Breast epithelium (tissue), 3 donors: ENCODE data around the gene MAPRE2.

Experiments used
- POLR2A ChIP-seq: fragments of 450-650 bp; IDR thresholded peaks from one replicate; pipeline ENCODE4 v1.6.1; 2016; ENCODE audit warnings: antibody characterized with exemption, mild to moderate bottlenecking, moderate library complexity
- POLR2AphosphoS5 ChIP-seq, 3 donors: sonication (generic); formaldehyde crosslinking; IDR thresholded peaks; one replicate each; pipeline ENCODE4 v1.6.1; 2017; ENCODE audit warnings: antibody characterized with exemption in 3 of 3
- TF ChIP-seq, protein P1 (sequence below), 3 donors: fragments of 450-650 bp; IDR thresholded peaks; one replicate each; pipeline ENCODE4 v1.5.1; 2016 to 2017; ENCODE audit warnings: antibody characterized with exemption in 3 of 3, mild to moderate bottlenecking in 3 of 3, moderate library complexity in 3 of 3

DNA sequence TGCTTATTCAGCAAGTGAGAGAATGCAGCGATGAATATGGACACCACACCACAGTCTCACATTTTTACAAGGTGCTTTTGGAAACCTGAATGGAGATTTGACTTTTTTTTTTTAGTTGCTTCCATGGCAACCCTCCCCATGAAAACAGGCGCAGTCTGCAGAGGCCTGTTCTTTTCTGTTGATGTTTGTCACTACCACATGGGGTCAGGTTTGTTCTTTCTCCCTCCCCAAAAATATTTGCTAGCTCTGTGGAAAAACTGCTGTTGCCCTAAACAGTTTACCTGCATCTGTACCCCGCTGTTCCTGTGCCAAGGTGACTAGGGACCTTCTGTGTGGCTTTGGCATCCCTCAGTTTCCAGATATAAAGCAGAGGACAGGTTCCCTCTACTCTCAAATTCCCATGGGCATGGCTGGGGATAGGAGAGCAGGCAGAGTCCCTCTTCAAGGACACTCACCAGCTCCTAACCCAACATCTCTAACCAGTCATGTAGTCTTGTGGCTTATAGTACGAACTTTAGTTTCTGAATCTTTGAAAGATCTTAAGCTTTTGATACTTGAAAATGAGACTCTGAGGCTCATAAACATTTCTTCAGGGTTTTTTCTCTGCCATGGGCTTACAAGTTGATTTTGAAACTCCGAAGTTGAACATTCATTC, 14.7 kb upstream of the MAPRE2 start:
- TF ChIP-seq, protein P1, sequence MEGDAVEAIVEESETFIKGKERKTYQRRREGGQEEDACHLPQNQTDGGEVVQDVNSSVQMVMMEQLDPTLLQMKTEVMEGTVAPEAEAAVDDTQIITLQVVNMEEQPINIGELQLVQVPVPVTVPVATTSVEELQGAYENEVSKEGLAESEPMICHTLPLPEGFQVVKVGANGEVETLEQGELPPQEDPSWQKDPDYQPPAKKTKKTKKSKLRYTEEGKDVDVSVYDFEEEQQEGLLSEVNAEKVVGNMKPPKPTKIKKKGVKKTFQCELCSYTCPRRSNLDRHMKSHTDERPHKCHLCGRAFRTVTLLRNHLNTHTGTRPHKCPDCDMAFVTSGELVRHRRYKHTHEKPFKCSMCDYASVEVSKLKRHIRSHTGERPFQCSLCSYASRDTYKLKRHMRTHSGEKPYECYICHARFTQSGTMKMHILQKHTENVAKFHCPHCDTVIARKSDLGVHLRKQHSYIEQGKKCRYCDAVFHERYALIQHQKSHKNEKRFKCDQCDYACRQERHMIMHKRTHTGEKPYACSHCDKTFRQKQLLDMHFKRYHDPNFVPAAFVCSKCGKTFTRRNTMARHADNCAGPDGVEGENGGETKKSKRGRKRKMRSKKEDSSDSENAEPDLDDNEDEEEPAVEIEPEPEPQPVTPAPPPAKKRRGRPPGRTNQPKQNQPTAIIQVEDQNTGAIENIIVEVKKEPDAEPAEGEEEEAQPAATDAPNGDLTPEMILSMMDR (IDR thresholded peaks at IDR 0.05): no peak
- no peak for TF ChIP-seq POLR2A
- TF ChIP-seq POLR2AphosphoS5 (IDR thresholded peaks at IDR 0.05): no peak
